Panc1 (cell line): Measurements from ENCODE around the gene RNF145. TPM values are rescaled to one million over a fixed set of nuclear protein-coding genes. Genes with fewer than 3 reads are reported as not detected.

Experiments
- ATAC-seq: fragments of 200-7000 bp; cut with Tn5 transposase; 2 replicates; pipeline ENCODE4 v1.9.1; 2020; ENCODE audit warnings: mild to moderate bottlenecking, moderate library complexity
- BruUV-seq: library from RNA; stranded (reverse); fragments of 400-500 nt; replicated peaks from 2 replicates; lab custom pipeline; 2021; lab: Mats Ljungman, UMichigan
- CTCF ChIA-PET: fragments of 300-600 bp; sonication (Branson Sonifier 250); formaldehyde crosslinking; loops from one replicate; lab custom pipeline; 2022; ENCODE audit warnings: antibody characterized with exemption; lab: Charles Lee
- POLR2A ChIA-PET: fragments of 300-600 bp; sonication (Branson Sonifier 250); formaldehyde crosslinking; loops from one replicate; lab custom pipeline; 2022; ENCODE audit warnings: antibody characterized with exemption; lab: Charles Lee
- DNase-seq: peaks from one replicate; pipeline ENCODE4 v3.0.0-alpha.2; 2010; ENCODE audit warnings: low read depth, low spot score
- H3K27ac ChIP-seq: 2 replicates; pipeline ENCODE4 v1.5.1; 2011; ENCODE audit warnings: mild to moderate bottlenecking, low read length, inconsistent platforms
- H3K27me3 ChIP-seq: fragments of 200-500 bp; sonication (Bioruptor generic); 2 replicates; pipeline ENCODE4 v1.6.0; 2014; ENCODE audit warnings: low read length, inconsistent platforms; ENCODE audit not compliant: control insufficient read depth, insufficient read depth
- H3K36me3 ChIP-seq: fragments of 200-500 bp; sonication (Bioruptor generic); 2 replicates; pipeline ENCODE4 v1.5.1; 2014; ENCODE audit warnings: inconsistent platforms, mild to moderate bottlenecking, low read length, moderate library complexity; ENCODE audit not compliant: control insufficient read depth, insufficient read depth
- H3K4me1 ChIP-seq: 2 replicates; pipeline ENCODE4 v1.5.1; 2011; ENCODE audit warnings: inconsistent platforms, mild to moderate bottlenecking, low read length, moderate library complexity; ENCODE audit not compliant: control insufficient read depth, insufficient read depth
- H3K4me3 ChIP-seq, 2 experiments: 2 replicates each; pipeline ENCODE4 v1.5.1; 2011 to 2012; ENCODE audit warnings: low read depth in 2 of 2, low read length in 2 of 2, mild to moderate bottlenecking in 2 of 2, inconsistent platforms in 1 of 2, moderate library complexity in 1 of 2
- H3K9me3 ChIP-seq: fragments of 200-500 bp; sonication (Bioruptor generic); 2 replicates; pipeline ENCODE4 v1.5.1; 2014; ENCODE audit warnings: low read depth, mild to moderate bottlenecking, inconsistent platforms, low read length, moderate library complexity; ENCODE audit not compliant: control insufficient read depth, insufficient read depth
- CTCF ChIP-seq: fragments of 450-650 bp; IDR thresholded peaks from 2 replicates; pipeline ENCODE4 v1.5.1; 2017; ENCODE audit warnings: mild to moderate bottlenecking
- POLR2AphosphoS5 ChIP-seq: IDR thresholded peaks from 2 replicates; pipeline ENCODE4 v1.6.1; 2012; ENCODE audit warnings: mild to moderate bottlenecking, low read depth, low read length, moderate library complexity
- SIN3A ChIP-seq: IDR thresholded peaks from 2 replicates; pipeline ENCODE4 v1.6.1; 2012; ENCODE audit warnings: low read depth, mild to moderate bottlenecking, low read length, moderate library complexity, borderline replicate concordance; ENCODE audit not compliant: insufficient read depth
- TCF7L2 ChIP-seq: IDR thresholded peaks from 2 replicates; pipeline ENCODE4 v1.6.1; 2011; ENCODE audit warnings: mild to moderate bottlenecking, low read depth, low read length, inconsistent platforms
- in situ Hi-C: cut with HindIII; loops from 2 replicates; pipeline ENCODE4 v1.10.0; 2016; ENCODE audit warnings: low sequenced_read_pairs, low pct_unique_long_range_greater_than_20kb
- intact Hi-C: fragments of 100-400 bp; cut with micrococcal nuclease; formaldehyde crosslinking; loops from one replicate; pipeline ENCODE4 v1.10.0; 2022; ENCODE audit not compliant: unreplicated experiment
- total RNA-seq: library from RNA; stranded (reverse); gene quantifications from one replicate; pipeline ENCODE4 v1.2.1, GENCODE V29; 2021; ENCODE audit not compliant: unreplicated experiment

The RNF145 gene
- total RNA-seq, 1 experiment from 2014 or later = 81.8 TPM

- no peaks in the 10 kb centered on the region for H3K9me3 ChIP-seq
- H3K4me1 ChIP-seq = no peaks in the 10 kb centered on the region
- peak; percentile 91 for ATAC-seq
- in situ Hi-C loops (no loop called here), intact Hi-C loops (loop anchor here (2.0 to 10.0 kb wide), 3 partner anchors 111 to 828 kb away; no protein-coding TSS in a partner anchor)
- POLR2A ChIA-PET = interaction anchor here (0.6 kb wide), 2 partner anchors 19 to 200 kb away, joined by 3 read pairs; no protein-coding TSS in a partner anchor
- peaks cover 20% of the 10 kb centered on the region for H3K36me3 ChIP-seq
- no peak overlapping the region for H3K27ac ChIP-seq
- no TSS peak for BruUV-seq
- DNase-seq = peak; percentile 32
- no peaks in the 10 kb centered on the region for H3K27me3 ChIP-seq
- no peak overlapping the region for H3K4me3 ChIP-seq
- CTCF ChIA-PET = interaction anchor here (0.8 to 1.0 kb wide), 3 partner anchors 12 to 161 kb away, joined by 4 to 12 read pairs (median 5); no protein-coding TSS in a partner anchor
- TF ChIP-seq CTCF = peak; percentile 84
- TF ChIP-seq POLR2AphosphoS5 = no peak
- no peak for TF ChIP-seq TCF7L2
Measured at GRCh38 chr5:159156426-159157238, 52.7 kb downstream of the RNF145 start.

GRCh38 chr5:159155960-159156359 is 53.4 kb downstream of the RNF145 start:
- in situ Hi-C loops (no loop called here), intact Hi-C loops (loop anchor here (2.0 to 10.0 kb wide), 3 partner anchors 111 to 829 kb away; no protein-coding TSS in a partner anchor)
- DNase-seq = no peak
- H3K27ac ChIP-seq = no peak overlapping the region
- CTCF ChIA-PET = no interaction called here
- no peak for ATAC-seq
- no peak overlapping the region for H3K4me3 ChIP-seq
- H3K9me3 ChIP-seq = no peaks in the 10 kb centered on the region
- peaks cover 18% of the 10 kb centered on the region for H3K36me3 ChIP-seq
- POLR2A ChIA-PET = no interaction called here
- H3K4me1 ChIP-seq = no peaks in the 10 kb centered on the region
- no peak for TF ChIP-seq CTCF
- no TSS peak for BruUV-seq
- no peaks in the 10 kb centered on the region for H3K27me3 ChIP-seq

GRCh38 chr5:159152876-159153275 is 56.5 kb downstream of the RNF145 start:
- H3K4me3 ChIP-seq = no peak overlapping the region
- H3K4me1 ChIP-seq = no peaks in the 10 kb centered on the region
- H3K27me3 ChIP-seq = no peaks in the 10 kb centered on the region
- BruUV-seq = no TSS peak
- ATAC-seq (no peak), DNase-seq (no peak)
- H3K36me3 ChIP-seq = peaks cover 4% of the 10 kb centered on the region; the same call in 1 of the 2 replicates
- in situ Hi-C loops (no loop called here), intact Hi-C loops (loop anchor here (10.0 kb wide), 1 partner anchor 832 kb away; no protein-coding TSS in a partner anchor)
- ChIA-PET POLR2A (no interaction called here), CTCF (no interaction called here)
- H3K27ac ChIP-seq = no peak overlapping the region
- TF ChIP-seq SIN3A (no peak), TCF7L2 (no peak), POLR2AphosphoS5 (no peak)
- no peaks in the 10 kb centered on the region for H3K9me3 ChIP-seq
